ENCODE measurements around the gene CCDC59.
"Not testable (repeated sequence)": the region's sequence is repeated elsewhere in the genome, so short reads cannot be mapped to it uniquely, and the experiment has no call there.

CCDC59 gene

GRCh38 chr12:82358200-82359114 lies at the start of gene CCDC59, which contains the start of gene METTL25:
CCDC59 (minus strand) TSS chr12:82358387; CDS start chr12:82358376, 11 bp downstream.
METTL25 (plus strand) TSS chr12:82358529; CDS start chr12:82358566, 37 bp downstream.
- Mint-ChIP-seq H3K4me3 (peak within 1 kb of the TSS; percentile 93), H3K4me1 (peaks cover 28% of the 10 kb centered on the region), H3K9me3 (no peaks in the 10 kb centered on the region), H3K36me3 (peaks cover 50% of the 10 kb centered on the region), H3K27ac (peak within 1 kb of the TSS; percentile 99)
- DNase-seq (ENCODE audit: low spot score in 2 of 2), result peak; percentile 97
- ATAC-seq, result peak; percentile 97

- Mint-ChIP-seq H3K27ac (no peak overlapping the region), H3K4me3 (no peak overlapping the region), H3K9me3 (no peaks in the 10 kb centered on the region), H3K36me3 (peaks cover 4% of the 10 kb centered on the region), H3K4me1 (no peaks in the 10 kb centered on the region)
- no peak for ATAC-seq
- no peak for DNase-seq (ENCODE audit: low spot score in 2 of 2)
These were observed 49.3 kb upstream of the CCDC59 start for GRCh38 chr12:82407481-82407880.

GRCh38 chr12:82406651-82407050 lies 48.5 kb upstream of the CCDC59 start:
- Mint-ChIP-seq H3K9me3 (no peaks in the 10 kb centered on the region), H3K27ac (no peak overlapping the region), H3K36me3 (peaks cover 4% of the 10 kb centered on the region), H3K4me3 (no peak overlapping the region), H3K4me1 (no peaks in the 10 kb centered on the region)
- no peak for DNase-seq (ENCODE audit: low spot score in 2 of 2)
- no peak for ATAC-seq

GRCh38 chr12:82400819-82401218 lies 42.6 kb upstream of the CCDC59 start:
- Mint-ChIP-seq H3K36me3 (peaks cover 21% of the 10 kb centered on the region), H3K9me3 (no peaks in the 10 kb centered on the region), H3K27ac (no peak overlapping the region), H3K4me3 (no peak overlapping the region), H3K4me1 (no peaks in the 10 kb centered on the region)
- ATAC-seq (no peak), DNase-seq (ENCODE audit: low spot score in 2 of 2) (no peak)

GRCh38 chr12:82398879-82399278 lies 40.7 kb upstream of the CCDC59 start:
- Mint-ChIP-seq H3K36me3 (peaks cover 23% of the 10 kb centered on the region), H3K9me3 (no peaks in the 10 kb centered on the region), H3K4me3 (no peak overlapping the region), H3K27ac (no peak overlapping the region), H3K4me1 (no peaks in the 10 kb centered on the region)
- DNase-seq (ENCODE audit: low spot score in 2 of 2), result no peak
- ATAC-seq, result no peak

- H3K27ac Mint-ChIP-seq, result no peak overlapping the region
- no peaks in the 10 kb centered on the region for H3K9me3 Mint-ChIP-seq
- no peak for DNase-seq (ENCODE audit: low spot score in 2 of 2)
- H3K4me1 Mint-ChIP-seq, result no peaks in the 10 kb centered on the region
- H3K4me3 Mint-ChIP-seq, result no peak overlapping the region
- ATAC-seq, result no peak
- peaks cover 6% of the 10 kb centered on the region for H3K36me3 Mint-ChIP-seq
These were observed 25.9 kb upstream of the CCDC59 start for GRCh38 chr12:82383930-82384552.

GRCh38 chr12:82378997-82379396 lies 20.8 kb upstream of the CCDC59 start:
- ATAC-seq, result no peak
- H3K27ac Mint-ChIP-seq, result no peak overlapping the region
- H3K4me3 Mint-ChIP-seq, result no peak overlapping the region
- no peaks in the 10 kb centered on the region for H3K36me3 Mint-ChIP-seq
- peaks cover 5% of the 10 kb centered on the region for H3K9me3 Mint-ChIP-seq
- no peak for DNase-seq (ENCODE audit: low spot score in 2 of 2)
- H3K4me1 Mint-ChIP-seq, result no peaks in the 10 kb centered on the region

- H3K4me3 Mint-ChIP-seq, result no peak overlapping the region
- no peak for ATAC-seq
- DNase-seq (ENCODE audit: low spot score in 2 of 2), result no peak
- no peak overlapping the region for H3K27ac Mint-ChIP-seq
- H3K9me3 Mint-ChIP-seq, result peaks cover 5% of the 10 kb centered on the region
- no peaks in the 10 kb centered on the region for H3K4me1 Mint-ChIP-seq
- H3K36me3 Mint-ChIP-seq, result no peaks in the 10 kb centered on the region
These were observed 17.0 kb upstream of the CCDC59 start for GRCh38 chr12:82375201-82375600.

- no peaks in the 10 kb centered on the region for H3K36me3 Mint-ChIP-seq
- H3K27ac Mint-ChIP-seq, result no peak overlapping the region
- H3K9me3 Mint-ChIP-seq, result no peaks in the 10 kb centered on the region
- ATAC-seq (no peak), DNase-seq (ENCODE audit: low spot score in 2 of 2) (no peak)
- peaks cover 18% of the 10 kb centered on the region for H3K4me1 Mint-ChIP-seq
- no peak overlapping the region for H3K4me3 Mint-ChIP-seq
These were observed 8.0 kb upstream of the CCDC59 start for GRCh38 chr12:82366197-82366596.

GRCh38 chr12:82363990-82364389 lies 5.8 kb upstream of the CCDC59 start:
- DNase-seq (ENCODE audit: low spot score in 2 of 2) (no peak), ATAC-seq (no peak)
- Mint-ChIP-seq H3K27ac (peak overlapping the region; percentile 33), H3K36me3 (no peaks in the 10 kb centered on the region), H3K4me1 (peaks cover 22% of the 10 kb centered on the region), H3K9me3 (no peaks in the 10 kb centered on the region), H3K4me3 (no peak overlapping the region)

GRCh38 chr12:82361461-82361915 lies 3.3 kb upstream of the CCDC59 start:
- H3K27ac Mint-ChIP-seq, result no peak overlapping the region
- peaks cover 30% of the 10 kb centered on the region for H3K4me1 Mint-ChIP-seq
- no peak for ATAC-seq
- DNase-seq (ENCODE audit: low spot score in 2 of 2), result no peak
- H3K36me3 Mint-ChIP-seq, result peaks cover 20% of the 10 kb centered on the region
- H3K9me3 Mint-ChIP-seq, result no peaks in the 10 kb centered on the region
- H3K4me3 Mint-ChIP-seq, result no peak overlapping the region

- Mint-ChIP-seq H3K36me3 (peaks cover 26% of the 10 kb centered on the region), H3K4me1 (peaks cover 34% of the 10 kb centered on the region)
- H3K4me3 Mint-ChIP-seq; ATAC-seq; H3K27ac Mint-ChIP-seq; DNase-seq (ENCODE audit: low spot score in 2 of 2); H3K9me3 Mint-ChIP-seq: not testable (repeated sequence)
These were observed 2.6 kb upstream of the CCDC59 start for GRCh38 chr12:82360834-82361233.

GRCh38 chr12:82359115-82359478 lies 910 bp upstream of the CCDC59 start:
- peaks cover 28% of the 10 kb centered on the region for H3K4me1 Mint-ChIP-seq
- H3K27ac Mint-ChIP-seq, result peak overlapping the region; percentile 99
- ATAC-seq (no peak), DNase-seq (ENCODE audit: low spot score in 2 of 2) (no peak)
- no peaks in the 10 kb centered on the region for H3K9me3 Mint-ChIP-seq
- H3K36me3 Mint-ChIP-seq, result peaks cover 44% of the 10 kb centered on the region
- H3K4me3 Mint-ChIP-seq, result peak overlapping the region; percentile 93

GRCh38 chr12:82357845-82358199 lies 365 bp downstream of the CCDC59 start:
- peak overlapping the region; percentile 99 for H3K27ac Mint-ChIP-seq
- peaks cover 28% of the 10 kb centered on the region for H3K4me1 Mint-ChIP-seq
- DNase-seq (ENCODE audit: low spot score in 2 of 2), result no peak
- H3K36me3 Mint-ChIP-seq, result peaks cover 56% of the 10 kb centered on the region
- ATAC-seq, result no peak
- peak overlapping the region; percentile 93 for H3K4me3 Mint-ChIP-seq
- no peaks in the 10 kb centered on the region for H3K9me3 Mint-ChIP-seq

GRCh38 chr12:82357340-82357739 lies 847 bp downstream of the CCDC59 start:
- H3K9me3 Mint-ChIP-seq, result no peaks in the 10 kb centered on the region
- peak overlapping the region; percentile 99 for H3K27ac Mint-ChIP-seq
- H3K36me3 Mint-ChIP-seq, result peaks cover 61% of the 10 kb centered on the region
- peaks cover 23% of the 10 kb centered on the region for H3K4me1 Mint-ChIP-seq
- no peak for DNase-seq (ENCODE audit: low spot score in 2 of 2)
- no peak for ATAC-seq
- H3K4me3 Mint-ChIP-seq, result peak overlapping the region; percentile 93

GRCh38 chr12:82351390-82351789 lies 6.8 kb downstream of the CCDC59 start:
- no peaks in the 10 kb centered on the region for H3K9me3 Mint-ChIP-seq
- H3K4me3 Mint-ChIP-seq, result no peak overlapping the region
- ATAC-seq, result no peak
- H3K4me1 Mint-ChIP-seq, result peaks cover 3% of the 10 kb centered on the region
- peaks cover 74% of the 10 kb centered on the region for H3K36me3 Mint-ChIP-seq
- no peak overlapping the region for H3K27ac Mint-ChIP-seq
- DNase-seq (ENCODE audit: low spot score in 2 of 2), result no peak

Measured in stimulated activated effector memory CD8-positive, alpha-beta T cell treated with anti-CD3 and anti-CD28 coated beads, Interleukin-12 subunit alpha, Interleukin-12 subunit beta, amount 100 ng/mL, for 72 hours (primary cell).